HL-60 (cell line): ENCODE measurements around the gene UPK1A.
A peak's percentile ranks its signal among the peaks of the same experiment; 100 is the strongest.

Experiments used
- DNase-seq, 2 experiments: peaks; one replicate each; pipeline ENCODE4 v3.0.0-alpha.2; 2010 to 2020; ENCODE audit warnings: low read depth in 1 of 2, low spot score in 1 of 2
- H3K27ac ChIP-seq: fragments of 250-450 bp; sonication (Bioruptor Pico); replicated peaks from 2 replicates; pipeline ENCODE4 v1.5.1; 2020; ENCODE audit warnings: mild to moderate bottlenecking, moderate library complexity
- H3K27me3 ChIP-seq: fragments of 250-450 bp; sonication (Bioruptor Pico); 2 replicates; pipeline ENCODE4 v1.5.1; 2021; ENCODE audit warnings: mild to moderate bottlenecking, moderate library complexity; ENCODE audit not compliant: insufficient read depth, poor library complexity, severe bottlenecking
- H3K4me3 ChIP-seq: replicated peaks from 2 replicates; pipeline ENCODE4 v1.5.1; 2011; ENCODE audit warnings: mild to moderate bottlenecking, control low read depth, low read length; ENCODE audit not compliant: insufficient read depth
- GABPA ChIP-seq: IDR thresholded peaks from 2 replicates; pipeline ENCODE4 v1.6.1; 2012; ENCODE audit warnings: low read depth
- POLR2AphosphoS5 ChIP-seq: IDR thresholded peaks from 2 replicates; pipeline ENCODE4 v1.6.1; 2012; ENCODE audit warnings: low read depth
- SPI1 ChIP-seq: IDR thresholded peaks from 2 replicates; pipeline ENCODE4 v1.6.1; 2012; ENCODE audit warnings: low read depth, mild to moderate bottlenecking, borderline replicate concordance
- TF ChIP-seq, protein P1 (sequence below): IDR thresholded peaks from 2 replicates; pipeline ENCODE4 v1.6.1; 2012; ENCODE audit warnings: low read depth; ENCODE audit not compliant: insufficient replicate concordance
- TF ChIP-seq, protein P2 (sequence below): IDR thresholded peaks from one replicate; pipeline ENCODE4 v1.5.1; 2011; ENCODE audit warnings: low read length, control low read depth, inconsistent platforms; ENCODE audit not compliant: insufficient read depth

The UPK1A gene

DNA sequence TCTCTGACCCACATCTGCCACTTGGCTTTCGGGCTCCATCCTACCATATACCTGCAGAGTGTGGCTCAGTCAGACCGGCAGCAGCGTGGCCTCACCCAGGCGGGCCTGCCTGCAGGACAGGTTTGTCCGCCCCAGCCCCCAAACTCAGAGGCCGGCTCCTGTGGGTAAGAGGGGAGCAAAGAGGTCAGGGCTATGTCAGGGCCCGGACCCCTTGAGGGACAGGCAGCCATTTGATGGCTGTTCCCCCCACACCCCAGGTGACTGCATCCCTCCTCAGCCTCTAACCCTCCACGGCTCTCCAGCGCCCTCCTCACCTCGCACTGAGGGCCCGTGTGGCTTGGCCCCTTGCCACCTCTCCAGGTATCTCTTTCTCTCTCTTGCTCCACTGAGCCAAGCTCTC is 25.7 kb downstream of the UPK1A start:
- no peak for DNase-seq
- H3K27me3 ChIP-seq = peaks cover 4% of the 10 kb centered on the region

DNA sequence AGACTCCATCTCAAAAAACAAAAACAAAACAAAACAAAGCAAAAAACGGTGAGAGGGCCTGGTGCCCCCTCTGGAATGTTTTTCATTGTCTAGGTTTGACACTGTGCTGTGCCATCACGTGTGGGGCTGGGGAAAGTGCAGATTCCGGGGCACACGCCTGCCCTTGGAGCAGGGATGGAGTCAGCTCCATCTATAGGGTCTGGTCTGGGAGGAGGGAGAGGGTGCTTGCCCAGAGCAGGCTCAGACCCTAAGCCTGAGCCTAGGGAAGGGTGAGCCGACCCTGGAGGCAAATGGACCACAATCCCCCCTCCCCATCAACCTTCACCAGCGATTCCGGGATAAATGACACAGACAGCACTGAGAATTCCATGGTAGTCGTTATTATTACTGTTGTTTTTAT is 27.1 kb downstream of the UPK1A start:
- peaks cover 4% of the 10 kb centered on the region for H3K27me3 ChIP-seq
- no peak for DNase-seq
- no peak overlapping the region for H3K27ac ChIP-seq
- TF ChIP-seq GABPA (no peak), POLR2AphosphoS5 (no peak), SPI1 (no peak)
- TF ChIP-seq, protein P1, sequence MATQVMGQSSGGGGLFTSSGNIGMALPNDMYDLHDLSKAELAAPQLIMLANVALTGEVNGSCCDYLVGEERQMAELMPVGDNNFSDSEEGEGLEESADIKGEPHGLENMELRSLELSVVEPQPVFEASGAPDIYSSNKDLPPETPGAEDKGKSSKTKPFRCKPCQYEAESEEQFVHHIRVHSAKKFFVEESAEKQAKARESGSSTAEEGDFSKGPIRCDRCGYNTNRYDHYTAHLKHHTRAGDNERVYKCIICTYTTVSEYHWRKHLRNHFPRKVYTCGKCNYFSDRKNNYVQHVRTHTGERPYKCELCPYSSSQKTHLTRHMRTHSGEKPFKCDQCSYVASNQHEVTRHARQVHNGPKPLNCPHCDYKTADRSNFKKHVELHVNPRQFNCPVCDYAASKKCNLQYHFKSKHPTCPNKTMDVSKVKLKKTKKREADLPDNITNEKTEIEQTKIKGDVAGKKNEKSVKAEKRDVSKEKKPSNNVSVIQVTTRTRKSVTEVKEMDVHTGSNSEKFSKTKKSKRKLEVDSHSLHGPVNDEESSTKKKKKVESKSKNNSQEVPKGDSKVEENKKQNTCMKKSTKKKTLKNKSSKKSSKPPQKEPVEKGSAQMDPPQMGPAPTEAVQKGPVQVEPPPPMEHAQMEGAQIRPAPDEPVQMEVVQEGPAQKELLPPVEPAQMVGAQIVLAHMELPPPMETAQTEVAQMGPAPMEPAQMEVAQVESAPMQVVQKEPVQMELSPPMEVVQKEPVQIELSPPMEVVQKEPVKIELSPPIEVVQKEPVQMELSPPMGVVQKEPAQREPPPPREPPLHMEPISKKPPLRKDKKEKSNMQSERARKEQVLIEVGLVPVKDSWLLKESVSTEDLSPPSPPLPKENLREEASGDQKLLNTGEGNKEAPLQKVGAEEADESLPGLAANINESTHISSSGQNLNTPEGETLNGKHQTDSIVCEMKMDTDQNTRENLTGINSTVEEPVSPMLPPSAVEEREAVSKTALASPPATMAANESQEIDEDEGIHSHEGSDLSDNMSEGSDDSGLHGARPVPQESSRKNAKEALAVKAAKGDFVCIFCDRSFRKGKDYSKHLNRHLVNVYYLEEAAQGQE = no peak
- TF ChIP-seq, protein P2, sequence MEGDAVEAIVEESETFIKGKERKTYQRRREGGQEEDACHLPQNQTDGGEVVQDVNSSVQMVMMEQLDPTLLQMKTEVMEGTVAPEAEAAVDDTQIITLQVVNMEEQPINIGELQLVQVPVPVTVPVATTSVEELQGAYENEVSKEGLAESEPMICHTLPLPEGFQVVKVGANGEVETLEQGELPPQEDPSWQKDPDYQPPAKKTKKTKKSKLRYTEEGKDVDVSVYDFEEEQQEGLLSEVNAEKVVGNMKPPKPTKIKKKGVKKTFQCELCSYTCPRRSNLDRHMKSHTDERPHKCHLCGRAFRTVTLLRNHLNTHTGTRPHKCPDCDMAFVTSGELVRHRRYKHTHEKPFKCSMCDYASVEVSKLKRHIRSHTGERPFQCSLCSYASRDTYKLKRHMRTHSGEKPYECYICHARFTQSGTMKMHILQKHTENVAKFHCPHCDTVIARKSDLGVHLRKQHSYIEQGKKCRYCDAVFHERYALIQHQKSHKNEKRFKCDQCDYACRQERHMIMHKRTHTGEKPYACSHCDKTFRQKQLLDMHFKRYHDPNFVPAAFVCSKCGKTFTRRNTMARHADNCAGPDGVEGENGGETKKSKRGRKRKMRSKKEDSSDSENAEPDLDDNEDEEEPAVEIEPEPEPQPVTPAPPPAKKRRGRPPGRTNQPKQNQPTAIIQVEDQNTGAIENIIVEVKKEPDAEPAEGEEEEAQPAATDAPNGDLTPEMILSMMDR = no peak
- H3K4me3 ChIP-seq = no peak overlapping the region

More for the DNA sequence above, 25.7 kb downstream of the UPK1A start:
- TF ChIP-seq SPI1 (no peak), GABPA (no peak), POLR2AphosphoS5 (no peak)
- TF ChIP-seq, protein P1 = no peak
- TF ChIP-seq, protein P2 = no peak
- no peak overlapping the region for H3K4me3 ChIP-seq
- H3K27ac ChIP-seq = no peak overlapping the region

DNA sequence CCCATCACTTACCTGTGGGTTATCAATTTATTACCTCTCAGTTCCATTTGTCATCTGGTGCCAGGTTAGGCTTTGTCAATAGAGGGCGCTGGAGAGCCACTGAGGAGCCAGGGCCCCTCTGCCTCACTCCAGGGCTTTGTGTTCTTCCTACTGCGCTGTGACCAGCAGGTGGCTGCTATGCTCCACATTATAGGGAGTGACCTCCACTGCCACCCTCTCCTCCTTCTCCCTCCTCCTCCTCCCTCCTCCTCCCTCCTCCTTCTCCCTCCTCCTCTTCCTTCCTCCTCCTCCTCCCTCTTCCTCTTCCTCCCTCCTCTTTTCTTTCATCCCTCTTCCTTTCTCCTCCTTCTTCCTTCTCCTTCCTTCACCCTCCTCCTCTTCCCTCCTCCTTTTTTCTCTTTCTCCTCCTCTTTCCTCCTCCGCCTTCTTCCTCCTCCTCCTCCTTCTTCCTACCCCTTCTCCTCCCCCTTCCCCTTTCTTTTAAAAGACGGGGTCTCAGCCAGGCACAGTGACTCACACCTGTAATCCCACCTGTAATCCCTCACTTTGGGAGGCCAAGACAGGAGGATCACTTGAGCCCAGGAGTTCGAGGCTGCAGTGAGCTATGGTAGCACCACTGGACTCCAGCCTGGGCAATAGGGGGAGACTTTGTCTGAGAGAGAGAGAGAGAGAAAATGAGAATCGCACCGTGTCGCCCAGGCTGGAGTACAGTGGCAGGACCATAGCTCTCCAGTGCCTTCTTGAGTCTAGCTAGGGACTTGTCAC is 27.7 kb downstream of the UPK1A start:
- TF ChIP-seq SPI1 = no peak
- TF ChIP-seq, protein P2 = peak; percentile 99
- DNase-seq = peak; percentile 87 to 91
- Histone ChIP-seq H3K27me3 (peaks cover 4% of the 10 kb centered on the region), H3K27ac (no peak overlapping the region), H3K4me3 (no peak overlapping the region)
